ENCODE measurements around the gene ARHGAP4. TPM values are rescaled to one million over a fixed set of nuclear protein-coding genes. Genes with fewer than 3 reads are reported as not detected.

Gene ARHGAP4
- total RNA-seq, 1 experiment from 2014 or later = 67.4 TPM

- H3K4me2 ChIP-seq (ENCODE audit: low read length) = no peak overlapping the region
- TF ChIP-seq CTCF (IDR thresholded peaks at IDR 0.05 in 2 of 3, conservative IDR thresholded peaks at IDR 0.05 in 1 of 3; ENCODE audit: borderline replicate concordance in 1 of 3, insufficient read depth in 1 of 3, low read depth in 2 of 3, low read length in 2 of 3) = no peak
- H3K9me3 ChIP-seq (ENCODE audit: control insufficient read depth in 1 of 2, insufficient read depth in 1 of 2, low read depth in 1 of 2, low read length in 2 of 2) = no peaks in the 10 kb centered on the region
- no peaks in the 10 kb centered on the region for H3K36me3 ChIP-seq (ENCODE audit: control insufficient read depth in 1 of 2, insufficient read depth in 2 of 2, low read length in 2 of 2)
- no peak overlapping the region for H3K9ac ChIP-seq (ENCODE audit: low read length)
- ChIA-PET POLR2A (no interaction called here), CTCF (no interaction called here), RAD21 (ENCODE audit: low non-redundant PET in 1 of 2, low total read pairs in 2 of 2, uncharacterized antibody in 2 of 2, unreplicated experiment in 2 of 2) (no interaction called here)
- H3K27me3 ChIP-seq (ENCODE audit: insufficient read depth, low read length) = no peaks in the 10 kb centered on the region
- H3K79me2 ChIP-seq (ENCODE audit: insufficient read depth, low read length) = no peaks in the 10 kb centered on the region
- H2AFZ ChIP-seq (ENCODE audit: low read depth, low read length, poor library complexity, severe bottlenecking) = no peak overlapping the region
- no peak overlapping the region for H3K27ac ChIP-seq (ENCODE audit: low read depth, low read length)
- DNase-seq (ENCODE audit: low read depth, low spot score) (no peak), ATAC-seq (no peak)
- H3K9me2 ChIP-seq (ENCODE audit: insufficient read depth) = no peaks in the 10 kb centered on the region
- no TSS peak for BruUV-seq (replicated peaks)
- no peak overlapping the region for H3K4me3 ChIP-seq (replicated peaks in 1 of 2; ENCODE audit: low read depth in 1 of 2, low read length in 2 of 2)
- intact Hi-C loops (cut with micrococcal nuclease) = no loop called here
- H3K4me1 ChIP-seq (ENCODE audit: control insufficient read depth in 1 of 2, insufficient read depth in 2 of 2, low read length in 2 of 2) = no peaks in the 10 kb centered on the region
- no peaks in the 10 kb centered on the region for H4K20me1 ChIP-seq (ENCODE audit: insufficient read depth)
Observed at GRCh38 chrX:153867139-153867538, 58.9 kb downstream of the ARHGAP4 start.

- Histone ChIP-seq H3K27me3 (ENCODE audit: insufficient read depth, low read length) (no peaks in the 10 kb centered on the region), H4K20me1 (ENCODE audit: insufficient read depth) (no peaks in the 10 kb centered on the region), H3K9me3 (ENCODE audit: control insufficient read depth in 1 of 2, insufficient read depth in 1 of 2, low read depth in 1 of 2, low read length in 2 of 2) (no peaks in the 10 kb centered on the region), H2AFZ (ENCODE audit: low read depth, low read length, poor library complexity, severe bottlenecking) (no peak overlapping the region), H3K9me2 (ENCODE audit: insufficient read depth) (no peaks in the 10 kb centered on the region), H3K4me1 (ENCODE audit: control insufficient read depth in 1 of 2, insufficient read depth in 2 of 2, low read length in 2 of 2) (no peaks in the 10 kb centered on the region), H3K4me2 (ENCODE audit: low read length) (no peak overlapping the region), H3K4me3 (replicated peaks in 1 of 2; ENCODE audit: low read depth in 1 of 2, low read length in 2 of 2) (no peak overlapping the region), H3K27ac (ENCODE audit: low read depth, low read length) (no peak overlapping the region), H3K79me2 (ENCODE audit: insufficient read depth, low read length) (no peaks in the 10 kb centered on the region), H3K36me3 (ENCODE audit: control insufficient read depth in 1 of 2, insufficient read depth in 2 of 2, low read length in 2 of 2) (no peaks in the 10 kb centered on the region), H3K9ac (ENCODE audit: low read length) (no peak overlapping the region)
- no peak for DNase-seq (ENCODE audit: low read depth, low spot score)
- ATAC-seq = no peak
- BruUV-seq (replicated peaks) = no TSS peak
- ChIA-PET CTCF (no interaction called here), POLR2A (no interaction called here), RAD21 (ENCODE audit: low non-redundant PET in 1 of 2, low total read pairs in 2 of 2, uncharacterized antibody in 2 of 2, unreplicated experiment in 2 of 2) (no interaction called here)
- intact Hi-C loops (cut with micrococcal nuclease) = no loop called here
- TF ChIP-seq YY1 (IDR thresholded peaks at IDR 0.05; ENCODE audit: extremely low read depth, insufficient replicate concordance, low read depth, low read length) (no peak), EGR1 (IDR thresholded peaks at IDR 0.05; ENCODE audit: low read depth) (no peak), POLR2A (IDR thresholded peaks at IDR 0.05; ENCODE audit: borderline replicate concordance, extremely low read depth, insufficient read depth, insufficient read length) (no peak), CEBPB (IDR thresholded peaks at IDR 0.05; ENCODE audit: low read depth) (no peak), EZH2phosphoT487 (IDR thresholded peaks at IDR 0.05; ENCODE audit: borderline replicate concordance) (no peak), POLR2AphosphoS5 (IDR thresholded peaks at IDR 0.05; ENCODE audit: low read depth, low read length) (no peak), TCF7L2 (IDR thresholded peaks at IDR 0.05; ENCODE audit: borderline replicate concordance, extremely low read depth, insufficient read depth, insufficient read length) (no peak), JUND (IDR thresholded peaks at IDR 0.05) (no peak), ATF3 (IDR thresholded peaks at IDR 0.05) (no peak), REST (IDR thresholded peaks at IDR 0.05; ENCODE audit: low read depth) (no peak), ZFX (IDR thresholded peaks at IDR 0.05) (no peak)
Observed at GRCh38 chrX:153866302-153867019, 59.6 kb downstream of the ARHGAP4 start.
